Activated effector memory CD4-positive, alpha-beta T cell treated with anti-CD3 and anti-CD28 coated beads, Interleukin-2, amount 50 U/mL, for 16 hours (primary cell): ENCODE measurements around the gene MROH7.

ENCODE experiments used
- DNase-seq: peaks from one replicate; pipeline ENCODE4 v3.0.0-alpha.2; 2020

The MROH7 gene

GRCh38 chr1:54640863-54641836, at the start of gene MROH7:
MROH7 (plus strand) TSS chr1:54641786; CDS start chr1:54652927, 11,141 bp downstream.
- no peak for DNase-seq

GRCh38 chr1:54593571-54594160, 47.9 kb upstream of the MROH7 start:
- DNase-seq: no peak

- DNase-seq: no peak
These were observed 47.1 kb upstream of the MROH7 start for GRCh38 chr1:54594463-54594862.

GRCh38 chr1:54595956-54596498, 45.6 kb upstream of the MROH7 start:
- DNase-seq: no peak

- no peak for DNase-seq
These were observed 44.8 kb upstream of the MROH7 start for GRCh38 chr1:54596756-54597155.

- no peak for DNase-seq
These were observed 44.0 kb upstream of the MROH7 start for GRCh38 chr1:54597455-54598030.

- DNase-seq: no peak
These were observed 42.3 kb upstream of the MROH7 start for GRCh38 chr1:54599211-54599823.

GRCh38 chr1:54600947-54601721, 40.5 kb upstream of the MROH7 start:
- no peak for DNase-seq

GRCh38 chr1:54601730-54602129, 39.9 kb upstream of the MROH7 start:
- no peak for DNase-seq

- DNase-seq: no peak
These were observed 39.0 kb upstream of the MROH7 start for GRCh38 chr1:54602554-54602953.

- no peak for DNase-seq
These were observed 38.3 kb upstream of the MROH7 start for GRCh38 chr1:54603241-54603640.

GRCh38 chr1:54604051-54604450, 37.5 kb upstream of the MROH7 start:
- DNase-seq: no peak

GRCh38 chr1:54604572-54605370, 36.8 kb upstream of the MROH7 start:
- DNase-seq: no peak

- DNase-seq: no peak
These were observed 35.2 kb upstream of the MROH7 start for GRCh38 chr1:54606096-54606989.

GRCh38 chr1:54606990-54607325, 34.6 kb upstream of the MROH7 start:
- no peak for DNase-seq

- DNase-seq: no peak
These were observed 33.6 kb upstream of the MROH7 start for GRCh38 chr1:54607821-54608565.

GRCh38 chr1:54608566-54609230, 32.9 kb upstream of the MROH7 start:
- DNase-seq: no peak

GRCh38 chr1:54609301-54609921, 32.2 kb upstream of the MROH7 start:
- no peak for DNase-seq

- no peak for DNase-seq
These were observed 31.5 kb upstream of the MROH7 start for GRCh38 chr1:54610048-54610447.
